Measurements from ENCODE around the gene TERB1.

TERB1 gene

GRCh38 chr16:66776457-66776856 lies 24.9 kb downstream of the TERB1 start:
- TF ChIP-seq CTCF (IDR thresholded peaks at IDR 0.05; ENCODE audit: control insufficient read depth, extremely low read depth, insufficient read depth) = no peak
- DNase-seq (ENCODE audit: low read depth) = no peak
- no peak overlapping the region for H3K4me3 ChIP-seq (ENCODE audit: low read depth, low read length)

DNA sequence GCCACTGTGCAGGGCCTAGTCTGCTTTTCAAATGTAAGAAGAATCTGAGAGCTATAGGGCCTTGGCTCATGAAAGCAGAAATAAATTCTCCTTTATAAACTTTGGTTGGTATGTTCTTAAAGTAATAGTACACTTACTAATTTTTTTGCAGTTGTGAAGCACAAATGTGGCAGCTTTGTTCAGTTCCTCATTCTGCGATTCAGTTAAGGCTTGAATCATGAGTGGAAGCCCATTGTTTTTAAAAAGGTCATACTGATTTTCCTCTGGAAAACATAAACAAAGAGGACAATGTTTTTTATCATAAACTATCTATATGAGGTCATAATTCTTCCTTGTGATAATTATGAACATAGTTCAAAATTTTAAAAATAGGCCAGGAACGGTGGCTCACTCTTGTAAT lies 26.4 kb downstream of the TERB1 start:
- DNase-seq (ENCODE audit: low read depth) = no peak
- no peak overlapping the region for H3K4me3 ChIP-seq (ENCODE audit: low read depth, low read length)
- TF ChIP-seq CTCF (IDR thresholded peaks at IDR 0.05; ENCODE audit: control insufficient read depth, extremely low read depth, insufficient read depth) = no peak

- 0 out of 2 replicates have a peak, but pooled peaks have one; percentile 3 for TF ChIP-seq CTCF (IDR thresholded peaks at IDR 0.05; ENCODE audit: control insufficient read depth, extremely low read depth, insufficient read depth)
- no peak for DNase-seq (ENCODE audit: low read depth)
Measured at GRCh38 chr16:66758086-66758485, 43.3 kb downstream of the TERB1 start.

GRCh38 chr16:66754819-66755218 lies 46.6 kb downstream of the TERB1 start:
- TF ChIP-seq CTCF (IDR thresholded peaks at IDR 0.05; ENCODE audit: control insufficient read depth, extremely low read depth, insufficient read depth) = no peak
- H3K4me3 ChIP-seq (ENCODE audit: low read depth, low read length) = no peak overlapping the region
- DNase-seq (ENCODE audit: low read depth) = no peak

More at GRCh38 chr16:66758086-66758485, 43.3 kb downstream of the TERB1 start:
- H3K4me3 ChIP-seq (ENCODE audit: low read depth, low read length) = no peak overlapping the region

GRCh38 chr16:66754211-66754610 lies 47.2 kb downstream of the TERB1 start:
- H3K4me3 ChIP-seq (ENCODE audit: low read depth, low read length) = no peak overlapping the region
- TF ChIP-seq CTCF (IDR thresholded peaks at IDR 0.05; ENCODE audit: control insufficient read depth, extremely low read depth, insufficient read depth) = no peak
- no peak for DNase-seq (ENCODE audit: low read depth)

- no peak overlapping the region for H3K4me3 ChIP-seq (ENCODE audit: low read depth, low read length)
- TF ChIP-seq CTCF (IDR thresholded peaks at IDR 0.05; ENCODE audit: control insufficient read depth, extremely low read depth, insufficient read depth) = no peak
- no peak for DNase-seq (ENCODE audit: low read depth)
Measured at GRCh38 chr16:66752958-66753357, 48.4 kb downstream of the TERB1 start.

GRCh38 chr16:66752379-66752778 lies 49.0 kb downstream of the TERB1 start:
- no peak for TF ChIP-seq CTCF (IDR thresholded peaks at IDR 0.05; ENCODE audit: control insufficient read depth, extremely low read depth, insufficient read depth)
- no peak for DNase-seq (ENCODE audit: low read depth)
- no peak overlapping the region for H3K4me3 ChIP-seq (ENCODE audit: low read depth, low read length)

Measured in LNCaP clone FGC (cell line).